Posterior cingulate gyrus (tissue), 11 donors: Measurements from ENCODE around the gene PLOD1.
"Not testable (repeated sequence)": the region's sequence is repeated elsewhere in the genome, so short reads cannot be mapped to it uniquely, and the experiment has no call there.

Experiments used
- DNase-seq, 10 donors: peaks; one replicate each; pipeline versions ENCODE4 v3.0.0 to v3.0.0-alpha.2; 2020 to 2021; ENCODE audit warnings: mixed read lengths in 3 of 10
- intact Hi-C: fragments of 100-400 bp; cut with DNase I; formaldehyde crosslinking; loops from one replicate; pipeline ENCODE4 v1.15.1; 2023

The PLOD1 gene

GRCh38 chr1:11930571-11931445, 3.7 kb upstream of the PLOD1 start:
- no peak for DNase-seq
- intact Hi-C loops: no loop called here

GRCh38 chr1:11931845-11932244, 2.7 kb upstream of the PLOD1 start:
- no peak for DNase-seq
- intact Hi-C loops: no loop called here

GRCh38 chr1:11935057-11935412, 518 bp downstream of the PLOD1 start:
- intact Hi-C loops: no loop called here
- no peak for DNase-seq

GRCh38 chr1:11935733-11936132, 1.2 kb downstream of the PLOD1 start:
- intact Hi-C loops, DNase-seq: not testable (repeated sequence)

GRCh38 chr1:11938722-11939526, 4.4 kb downstream of the PLOD1 start:
- intact Hi-C loops: no loop called here
- DNase-seq: peak in 1 of 10 donors; percentile 20

GRCh38 chr1:11939794-11940193, 5.3 kb downstream of the PLOD1 start:
- DNase-seq: not testable (repeated sequence)
- intact Hi-C loops: loop anchor here (5.0 kb wide), 1 partner anchor 38 kb away; no protein-coding TSS in a partner anchor

GRCh38 chr1:11940260-11940921, 5.9 kb downstream of the PLOD1 start:
- intact Hi-C loops: loop anchor here (5.0 kb wide), 1 partner anchor 37 kb away; no protein-coding TSS in a partner anchor
- peak in 9 of 10 donors; percentile 41 to 94 (median 64) for DNase-seq

- no peak for DNase-seq
- intact Hi-C loops: loop anchor here (5.0 kb wide), 1 partner anchor 35 kb away; no protein-coding TSS in a partner anchor
Observed at GRCh38 chr1:11942280-11942679, 7.8 kb downstream of the PLOD1 start.

GRCh38 chr1:11943619-11944018, 9.1 kb downstream of the PLOD1 start:
- intact Hi-C loops: loop anchor here (5.0 kb wide), 1 partner anchor 34 kb away; no protein-coding TSS in a partner anchor
- DNase-seq: no peak

GRCh38 chr1:11944358-11944931, 9.9 kb downstream of the PLOD1 start:
- no peak for DNase-seq
- intact Hi-C loops: loop anchor here (5.0 kb wide), 1 partner anchor 33 kb away; no protein-coding TSS in a partner anchor

- intact Hi-C loops: no loop called here
- DNase-seq: no peak
Observed at GRCh38 chr1:11946647-11947046, 12.1 kb downstream of the PLOD1 start.

GRCh38 chr1:11948822-11949458, 14.4 kb downstream of the PLOD1 start:
- DNase-seq: no peak
- intact Hi-C loops: no loop called here

GRCh38 chr1:11951901-11952300, 17.4 kb downstream of the PLOD1 start:
- intact Hi-C loops: no loop called here
- peak in 1 of 10 donors; percentile 28 for DNase-seq

GRCh38 chr1:11952455-11953109, 18.1 kb downstream of the PLOD1 start:
- peak in 6 of 10 donors; percentile 37 to 94 (median 48) for DNase-seq
- intact Hi-C loops: no loop called here

GRCh38 chr1:11955221-11955620, 20.7 kb downstream of the PLOD1 start:
- DNase-seq: no peak
- intact Hi-C loops: no loop called here

GRCh38 chr1:11957398-11957797, 22.9 kb downstream of the PLOD1 start:
- intact Hi-C loops: no loop called here
- DNase-seq: no peak

- no peak for DNase-seq
- intact Hi-C loops: no loop called here
Observed at GRCh38 chr1:11957897-11958296, 23.4 kb downstream of the PLOD1 start.

GRCh38 chr1:11960276-11960675, 25.8 kb downstream of the PLOD1 start:
- no peak for DNase-seq
- intact Hi-C loops: loop anchor here (10.0 kb wide), 1 partner anchor 125 kb away; no protein-coding TSS in a partner anchor

- intact Hi-C loops: loop anchor here (10.0 kb wide), 1 partner anchor 126 kb away; no protein-coding TSS in a partner anchor
- DNase-seq: no peak
Observed at GRCh38 chr1:11960715-11961114, 26.2 kb downstream of the PLOD1 start.
